PC-9 (cell line): Measurements from ENCODE around the gene MARCHF11. TPM values are rescaled to one million over a fixed set of nuclear protein-coding genes. Genes with fewer than 3 reads are reported as not detected.

Experiments used
- BruUV-seq: library from RNA; stranded (reverse); fragments of 400-500 nt; replicated peaks from 2 replicates; lab custom pipeline; 2021; lab: Mats Ljungman, UMichigan
- CTCF ChIA-PET: fragments of 300-600 bp; sonication (Branson Sonifier 250); formaldehyde crosslinking; loops from one replicate; lab custom pipeline; 2022; ENCODE audit warnings: antibody characterized with exemption; lab: Charles Lee
- POLR2A ChIA-PET: fragments of 300-600 bp; sonication (Branson Sonifier 250); formaldehyde crosslinking; loops from one replicate; lab custom pipeline; 2022; ENCODE audit warnings: antibody characterized with exemption; ENCODE audit not compliant: unreplicated experiment; lab: Charles Lee
- DNase-seq, 2 experiments: peaks; one replicate each; pipeline versions ENCODE4 v3.0.0 to v3.0.0-alpha.2; 2015 to 2022; ENCODE audit warnings: mixed read lengths in 1 of 2
- H2AFZ ChIP-seq: fragments of 200-600 bp; sonication (generic); 2 replicates; pipeline ENCODE4 v1.8.1; 2017; ENCODE audit warnings: antibody characterized with exemption
- H3F3A ChIP-seq: fragments of 200-600 bp; sonication (generic); 2 replicates; pipeline ENCODE4 v1.8.1; 2017; ENCODE audit warnings: antibody characterized with exemption, mild to moderate bottlenecking, low read depth; ENCODE audit not compliant: insufficient read depth
- H3K27ac ChIP-seq: fragments of 200-600 bp; sonication (generic); 2 replicates; pipeline ENCODE4 v1.6.1; 2016; ENCODE audit warnings: mixed run types
- H3K27me3 ChIP-seq: fragments of 200-600 bp; sonication (generic); 2 replicates; pipeline ENCODE4 v1.6.1; 2016; ENCODE audit warnings: low read depth, mixed run types; ENCODE audit not compliant: insufficient read depth
- H3K36me3 ChIP-seq: fragments of 200-600 bp; sonication (generic); 2 replicates; pipeline ENCODE4 v1.6.1; 2016; ENCODE audit warnings: low read depth, mixed run types
- H3K4me1 ChIP-seq: fragments of 200-600 bp; sonication (generic); replicated peaks from 2 replicates; pipeline ENCODE4 v1.6.1; 2016; ENCODE audit warnings: mixed run types; ENCODE audit not compliant: insufficient read depth
- H3K4me2 ChIP-seq: fragments of 200-600 bp; sonication (generic); 2 replicates; pipeline ENCODE4 v1.6.1; 2017; ENCODE audit warnings: mixed run types
- H3K4me3 ChIP-seq: fragments of 200-600 bp; sonication (generic); 2 replicates; pipeline ENCODE4 v1.6.1; 2016; ENCODE audit warnings: mixed run types
- H3K79me2 ChIP-seq: fragments of 200-600 bp; sonication (generic); 2 replicates; pipeline ENCODE4 v1.6.1; 2017; ENCODE audit warnings: low read depth, mixed run types
- H3K9me2 ChIP-seq: fragments of 200-600 bp; sonication (generic); 2 replicates; pipeline ENCODE4 v1.8.1; 2017; ENCODE audit warnings: mild to moderate bottlenecking; ENCODE audit not compliant: insufficient read depth
- H3K9me3 ChIP-seq: fragments of 200-600 bp; sonication (generic); 2 replicates; pipeline ENCODE4 v1.8.1; 2016; ENCODE audit warnings: low read depth; ENCODE audit not compliant: insufficient read depth
- H4K20me1 ChIP-seq: fragments of 200-600 bp; sonication (generic); 2 replicates; pipeline ENCODE4 v1.8.1; 2017; ENCODE audit not compliant: insufficient read depth
- EZH2 ChIP-seq: fragments of 200-600 bp; sonication (generic); IDR thresholded peaks from 2 replicates; pipeline ENCODE4 v1.8.0; 2017; ENCODE audit warnings: antibody characterized with exemption, low read depth
- intact Hi-C: fragments of 100-400 bp; cut with micrococcal nuclease; formaldehyde crosslinking; loops from one replicate; pipeline ENCODE4 v1.10.0; 2022; ENCODE audit not compliant: unreplicated experiment
- total RNA-seq: library from RNA; stranded (reverse); gene quantifications from 2 replicates; pipeline ENCODE4 v1.2.3, GENCODE V29; 2021
- TF ChIP-seq, protein P1 (sequence below): fragments of 200-600 bp; sonication (generic); conservative IDR thresholded peaks from 2 replicates; pipeline ENCODE4 v1.6.1; 2017; ENCODE audit warnings: mixed run types, antibody characterized with exemption, mild to moderate bottlenecking, moderate library complexity

The MARCHF11 gene
- total RNA-seq, 1 experiment from 2014 or later, result not detected

DNA sequence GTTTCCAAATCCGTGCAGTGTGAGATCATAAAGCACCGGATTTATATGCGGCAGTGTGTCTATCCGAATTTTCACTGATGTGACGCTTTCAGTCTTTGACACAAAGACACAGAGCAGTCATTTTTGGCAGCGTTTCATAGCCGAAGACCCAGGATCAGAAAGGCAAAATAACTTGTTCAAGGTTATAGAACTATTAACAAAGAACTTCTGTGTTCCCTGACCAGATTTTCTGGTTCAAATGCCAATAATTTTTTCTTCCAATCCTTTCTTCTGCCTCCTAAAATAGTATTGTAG is 1.1 kb upstream of the MARCHF11 start:
- no TSS peak for BruUV-seq
- ChIA-PET CTCF (no interaction called here), POLR2A (no interaction called here)
- no peaks in the 10 kb centered on the region for H3K36me3 ChIP-seq
- no peaks in the 10 kb centered on the region; the same call in 1 of the 2 replicates for H4K20me1 ChIP-seq
- no peaks in the 10 kb centered on the region; the same call in 1 of the 2 replicates for H3K27me3 ChIP-seq
- intact Hi-C loops, result no loop called here
- H3K9me3 ChIP-seq, result no peaks in the 10 kb centered on the region
- H3K27ac ChIP-seq, result no peak overlapping the region
- no peaks in the 10 kb centered on the region for H3F3A ChIP-seq
- no peak for DNase-seq
- no peak overlapping the region for H3K4me2 ChIP-seq
- no peak overlapping the region for H2AFZ ChIP-seq
- H3K4me1 ChIP-seq, result no peaks in the 10 kb centered on the region
- H3K4me3 ChIP-seq, result no peak overlapping the region
- no peak for TF ChIP-seq EZH2
- TF ChIP-seq, protein P1, sequence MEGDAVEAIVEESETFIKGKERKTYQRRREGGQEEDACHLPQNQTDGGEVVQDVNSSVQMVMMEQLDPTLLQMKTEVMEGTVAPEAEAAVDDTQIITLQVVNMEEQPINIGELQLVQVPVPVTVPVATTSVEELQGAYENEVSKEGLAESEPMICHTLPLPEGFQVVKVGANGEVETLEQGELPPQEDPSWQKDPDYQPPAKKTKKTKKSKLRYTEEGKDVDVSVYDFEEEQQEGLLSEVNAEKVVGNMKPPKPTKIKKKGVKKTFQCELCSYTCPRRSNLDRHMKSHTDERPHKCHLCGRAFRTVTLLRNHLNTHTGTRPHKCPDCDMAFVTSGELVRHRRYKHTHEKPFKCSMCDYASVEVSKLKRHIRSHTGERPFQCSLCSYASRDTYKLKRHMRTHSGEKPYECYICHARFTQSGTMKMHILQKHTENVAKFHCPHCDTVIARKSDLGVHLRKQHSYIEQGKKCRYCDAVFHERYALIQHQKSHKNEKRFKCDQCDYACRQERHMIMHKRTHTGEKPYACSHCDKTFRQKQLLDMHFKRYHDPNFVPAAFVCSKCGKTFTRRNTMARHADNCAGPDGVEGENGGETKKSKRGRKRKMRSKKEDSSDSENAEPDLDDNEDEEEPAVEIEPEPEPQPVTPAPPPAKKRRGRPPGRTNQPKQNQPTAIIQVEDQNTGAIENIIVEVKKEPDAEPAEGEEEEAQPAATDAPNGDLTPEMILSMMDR, result no peak
- no peaks in the 10 kb centered on the region for H3K79me2 ChIP-seq
- no peaks in the 10 kb centered on the region for H3K9me2 ChIP-seq

DNA sequence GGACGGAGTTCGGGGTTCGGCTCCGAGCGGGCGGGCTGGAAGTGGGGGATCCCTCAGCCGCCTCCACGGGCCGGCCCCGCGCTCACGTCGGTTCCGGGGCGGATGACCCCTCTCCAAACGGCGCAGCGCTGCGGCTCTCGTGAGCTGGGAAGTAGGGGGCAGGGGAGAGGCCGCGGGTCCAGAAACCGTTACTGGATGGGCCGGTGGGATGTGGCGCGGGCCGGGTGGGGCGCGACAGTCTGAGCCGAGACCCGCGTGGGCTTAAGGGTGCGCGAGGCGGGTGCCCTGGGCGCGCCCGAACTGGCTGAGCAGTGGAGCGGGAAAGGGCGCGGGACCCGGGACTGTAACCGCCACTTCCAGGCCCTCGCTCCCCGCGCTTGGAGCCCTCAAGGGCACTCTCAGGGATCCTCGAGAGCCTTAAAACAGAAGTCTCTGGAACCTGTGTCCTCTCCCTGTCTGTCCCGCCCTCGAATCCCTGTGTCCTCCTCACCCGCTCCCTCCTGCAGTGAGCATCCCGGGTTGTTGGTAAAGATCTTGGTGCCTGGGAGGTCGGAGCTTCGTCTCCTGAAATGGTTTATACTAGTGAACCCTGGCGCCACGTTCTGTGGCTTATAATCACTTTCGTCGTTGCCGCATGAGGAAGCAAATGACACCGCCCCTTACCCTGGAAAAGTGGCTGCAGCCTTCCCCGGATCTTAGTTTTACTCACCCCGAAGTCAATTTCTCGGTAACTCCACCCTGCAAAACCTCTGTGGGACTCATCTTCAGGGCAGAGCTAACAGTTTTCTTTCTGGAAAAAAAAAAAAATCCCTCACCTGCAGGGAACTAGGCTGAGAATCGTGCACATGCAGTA is 571 bp upstream of the MARCHF11 start:
- no peaks in the 10 kb centered on the region for H3K4me1 ChIP-seq
- intact Hi-C loops, result no loop called here
- H4K20me1 ChIP-seq, result no peaks in the 10 kb centered on the region; the same call in 1 of the 2 replicates
- DNase-seq, result no peak
- no peak overlapping the region for H3K4me2 ChIP-seq
- no TSS peak for BruUV-seq
- no peaks in the 10 kb centered on the region for H3K36me3 ChIP-seq
- no peaks in the 10 kb centered on the region for H3K9me2 ChIP-seq
- no peak for TF ChIP-seq EZH2
- TF ChIP-seq, protein P1, result no peak
- ChIA-PET CTCF (no interaction called here), POLR2A (no interaction called here)
- H3K9me3 ChIP-seq, result no peaks in the 10 kb centered on the region
- H3K27me3 ChIP-seq, result no peaks in the 10 kb centered on the region; the same call in 1 of the 2 replicates
- no peaks in the 10 kb centered on the region for H3K79me2 ChIP-seq
- H3F3A ChIP-seq, result no peaks in the 10 kb centered on the region
- H3K4me3 ChIP-seq, result no peak overlapping the region
- H3K27ac ChIP-seq, result no peak overlapping the region
- no peak overlapping the region for H2AFZ ChIP-seq

DNA sequence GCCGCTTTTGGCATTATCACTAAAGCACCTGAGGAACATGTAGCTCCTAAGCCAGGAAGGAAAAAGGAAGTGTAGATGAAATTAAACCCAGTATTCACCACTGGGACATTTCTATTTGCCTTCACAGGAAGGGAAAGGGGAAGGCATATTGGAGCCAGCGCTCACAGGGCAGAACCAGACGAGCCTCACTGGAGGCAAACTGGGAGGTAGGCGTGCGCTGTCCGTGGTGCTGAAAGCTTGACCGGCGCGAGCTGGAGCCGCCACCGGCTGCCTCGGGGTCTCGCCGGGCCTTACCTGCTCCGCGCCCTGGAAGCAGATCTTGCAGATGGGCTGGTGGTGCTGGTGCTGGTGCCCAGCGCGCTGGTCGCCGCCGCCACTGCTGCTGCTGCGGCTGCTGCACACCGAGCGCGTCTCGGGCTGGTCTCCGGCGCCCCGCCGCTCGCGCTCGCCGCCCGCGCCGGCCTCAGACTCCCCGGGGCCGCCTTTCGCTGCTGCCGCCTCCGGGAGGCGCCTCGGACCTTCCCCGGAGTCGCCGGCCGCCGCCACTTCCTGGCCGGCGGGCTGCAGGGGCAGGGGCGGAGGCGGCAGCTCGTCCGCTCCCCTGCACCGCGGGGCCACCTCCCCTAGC is 732 bp downstream of the MARCHF11 start:
- H3K4me2 ChIP-seq, result no peak overlapping the region
- no peaks in the 10 kb centered on the region for H3K4me1 ChIP-seq
- no peaks in the 10 kb centered on the region for H3K9me3 ChIP-seq
- no peaks in the 10 kb centered on the region for H3K79me2 ChIP-seq
- H3K27me3 ChIP-seq, result no peaks in the 10 kb centered on the region
- ChIA-PET POLR2A (no interaction called here), CTCF (no interaction called here)
- no peak overlapping the region for H2AFZ ChIP-seq
- no peaks in the 10 kb centered on the region for H3K9me2 ChIP-seq
- H3F3A ChIP-seq, result no peaks in the 10 kb centered on the region
- intact Hi-C loops, result no loop called here
- H3K36me3 ChIP-seq, result no peaks in the 10 kb centered on the region
- TF ChIP-seq EZH2, result no peak
- TF ChIP-seq, protein P1, result no peak
- peak in 1 of 2 experiments; percentile 11 for DNase-seq
- H3K4me3 ChIP-seq, result no peak overlapping the region
- BruUV-seq, result no TSS peak
- no peaks in the 10 kb centered on the region for H4K20me1 ChIP-seq
- no peak overlapping the region for H3K27ac ChIP-seq
